Measurements from ENCODE around the gene TFDP2.
"Not testable (repeated sequence)": the region's sequence is repeated elsewhere in the genome, so short reads cannot be mapped to it uniquely, and the experiment has no call there.

The TFDP2 gene

DNA sequence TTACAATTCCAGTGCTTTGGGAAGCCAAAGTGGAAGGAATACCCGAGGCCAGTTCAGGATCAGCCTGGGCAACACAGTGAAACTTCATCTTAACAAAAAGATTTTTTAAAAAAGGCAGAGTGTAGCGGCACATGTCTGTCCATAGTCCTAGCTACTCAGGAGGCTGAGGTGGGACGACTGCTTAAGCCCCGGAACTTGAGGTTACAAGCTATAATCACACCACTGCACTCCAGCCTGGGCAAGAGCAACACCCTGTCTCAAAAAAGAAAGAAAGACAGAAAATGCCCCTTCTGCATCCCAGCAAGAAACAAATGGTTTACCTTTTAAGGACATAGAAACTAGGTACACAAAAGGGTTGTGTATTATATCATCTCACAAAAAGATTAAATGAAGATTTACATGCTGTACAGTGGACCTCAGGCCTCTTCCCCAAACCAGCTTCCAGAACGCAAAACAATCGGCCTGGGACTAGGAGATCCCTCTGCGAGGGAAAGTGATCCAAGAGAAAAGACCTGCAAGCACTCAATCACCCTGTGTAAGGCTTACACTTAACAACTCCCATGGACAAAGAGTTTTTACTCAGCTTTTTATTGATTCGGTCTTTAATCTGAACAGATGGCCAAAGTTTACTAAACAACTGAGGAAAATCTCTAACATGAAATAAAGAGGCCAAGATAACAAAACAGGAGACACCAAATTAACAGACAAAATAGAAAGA lies 21.2 kb downstream of the TFDP2 start:
- no peak for DNase-seq (ENCODE audit: low read depth)

DNA sequence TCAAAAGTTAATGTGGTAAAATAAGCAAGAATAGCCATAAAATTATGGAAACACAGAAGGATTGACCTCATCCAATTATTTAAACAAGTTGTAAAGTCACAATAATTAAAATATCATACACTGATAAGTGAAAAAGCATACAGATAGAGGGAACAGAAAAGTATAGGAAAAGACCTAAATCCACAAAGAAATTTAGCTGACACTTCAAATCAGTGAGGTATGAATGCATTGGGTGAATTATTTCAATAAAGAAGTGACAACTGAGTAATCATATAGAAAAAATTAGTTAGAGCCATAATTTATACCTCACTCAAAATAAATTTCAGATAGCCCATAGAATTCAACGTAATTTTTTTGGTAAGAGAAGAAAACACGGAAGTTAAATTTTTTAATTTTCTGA lies 25.1 kb downstream of the TFDP2 start:
- DNase-seq (ENCODE audit: low read depth), result no peak

DNA sequence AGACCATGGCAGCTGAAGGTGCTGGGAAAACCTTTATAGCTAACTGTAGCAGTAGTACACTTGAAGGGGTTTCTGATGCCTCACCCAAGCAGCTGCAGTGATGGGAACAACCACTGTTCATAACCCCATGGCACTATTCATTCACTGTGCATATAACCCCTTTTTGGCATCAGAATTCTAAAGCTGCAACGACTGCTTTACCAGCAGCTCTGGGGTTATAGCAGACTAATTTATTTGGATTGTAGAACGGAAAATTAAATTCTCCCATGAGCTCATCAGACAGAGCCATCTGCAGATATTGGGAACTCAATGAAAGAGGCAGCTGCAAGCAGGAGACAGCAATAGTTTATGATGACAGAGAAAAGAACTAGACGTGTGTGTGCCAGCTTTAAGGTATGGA lies 28.6 kb downstream of the TFDP2 start:
- no peak for DNase-seq (ENCODE audit: low read depth)

DNA sequence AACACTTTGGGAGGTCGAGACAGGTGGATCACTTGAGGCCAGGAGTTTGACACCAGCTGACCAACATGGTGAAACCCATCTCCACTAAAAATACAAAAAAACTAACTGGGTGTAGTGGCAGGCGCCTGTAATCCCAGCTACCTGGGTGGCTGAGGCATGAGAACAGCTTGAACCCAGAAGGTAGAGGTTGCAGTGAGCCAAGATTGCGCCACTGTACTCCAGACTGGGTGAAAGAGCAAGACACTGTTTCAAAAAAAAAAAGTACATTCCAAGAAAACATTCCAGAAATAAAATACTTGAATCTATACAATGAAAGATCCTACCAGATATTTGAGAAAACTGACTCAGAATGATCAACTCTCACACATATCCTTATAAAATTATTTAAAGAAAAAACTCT lies 30.4 kb downstream of the TFDP2 start:
- DNase-seq (ENCODE audit: low read depth), result no peak

DNA sequence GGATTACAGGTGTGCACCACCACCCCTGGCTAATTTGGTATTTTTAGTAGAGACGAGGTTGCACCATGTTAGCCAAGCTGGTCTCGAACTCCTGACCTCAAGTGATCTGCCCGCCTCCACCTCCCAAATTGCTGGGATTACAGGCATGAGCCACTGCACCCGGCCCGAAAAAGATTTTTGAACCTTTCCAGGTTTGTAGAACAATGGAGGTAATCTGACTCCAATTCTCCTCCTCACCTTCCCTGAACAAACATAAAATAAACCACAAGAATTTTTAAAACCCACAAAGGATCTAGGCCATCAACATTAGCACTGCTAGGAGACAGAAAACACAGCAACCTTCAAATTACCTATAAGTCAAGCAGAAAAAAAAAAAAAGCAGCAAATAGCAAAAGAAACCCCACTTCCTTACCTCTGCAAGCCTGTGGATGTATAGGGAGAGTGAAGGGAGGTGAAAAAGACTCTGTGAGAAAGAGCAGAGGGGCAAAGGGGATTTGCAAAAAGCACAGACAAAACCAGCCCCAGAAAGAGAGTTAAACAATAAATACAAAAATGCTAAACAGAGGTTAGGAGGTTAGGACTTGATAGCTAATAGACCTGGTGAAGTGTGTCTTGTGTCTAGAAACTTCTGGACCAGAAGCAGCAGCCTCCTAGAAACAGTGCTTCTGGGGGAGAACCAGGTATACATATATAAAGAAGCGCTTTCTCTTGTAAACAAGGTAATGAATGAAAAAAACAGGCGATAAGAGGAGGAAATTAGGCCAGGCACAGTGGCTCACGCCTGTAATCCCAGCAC lies 32.1 kb downstream of the TFDP2 start:
- DNase-seq (ENCODE audit: low read depth), result no peak

DNA sequence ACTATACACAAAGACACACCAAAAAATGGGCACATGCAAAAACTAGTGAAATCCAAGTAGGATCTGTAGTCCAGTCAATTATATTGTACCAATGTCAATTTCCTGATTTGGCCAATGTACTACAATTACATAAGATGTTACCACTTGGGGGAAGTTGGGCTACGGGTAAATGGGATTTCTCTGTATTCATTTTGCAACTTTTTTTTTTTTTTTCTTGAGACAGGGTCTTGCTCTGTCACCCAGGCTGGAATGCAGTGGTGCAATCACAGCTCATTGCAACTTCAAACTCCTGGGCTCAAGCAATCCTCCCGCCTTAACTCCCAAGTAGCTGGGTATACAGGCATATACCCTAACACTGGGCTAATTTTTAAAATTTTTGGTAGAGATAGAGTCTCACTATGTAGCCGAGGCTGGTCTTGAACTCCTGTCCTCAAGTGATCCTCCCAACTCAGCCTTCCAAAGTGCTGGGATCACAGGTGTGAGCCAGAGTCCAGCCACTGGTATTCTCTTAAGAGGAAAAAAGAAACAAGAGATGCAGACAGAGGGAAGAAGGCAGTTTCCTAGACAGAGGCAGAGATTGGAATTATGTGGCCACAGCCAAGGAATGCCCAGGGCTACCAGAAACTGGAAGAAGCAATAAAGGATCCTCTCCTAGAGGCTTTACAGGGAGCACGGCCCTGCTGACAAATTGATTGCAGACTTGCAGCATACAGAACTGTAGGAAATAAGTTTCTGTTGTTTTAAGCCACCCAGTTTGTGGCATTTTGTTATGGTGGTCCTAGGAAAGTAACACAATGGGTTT lies 33.3 kb downstream of the TFDP2 start:
- no peak for DNase-seq (ENCODE audit: low read depth)

DNA sequence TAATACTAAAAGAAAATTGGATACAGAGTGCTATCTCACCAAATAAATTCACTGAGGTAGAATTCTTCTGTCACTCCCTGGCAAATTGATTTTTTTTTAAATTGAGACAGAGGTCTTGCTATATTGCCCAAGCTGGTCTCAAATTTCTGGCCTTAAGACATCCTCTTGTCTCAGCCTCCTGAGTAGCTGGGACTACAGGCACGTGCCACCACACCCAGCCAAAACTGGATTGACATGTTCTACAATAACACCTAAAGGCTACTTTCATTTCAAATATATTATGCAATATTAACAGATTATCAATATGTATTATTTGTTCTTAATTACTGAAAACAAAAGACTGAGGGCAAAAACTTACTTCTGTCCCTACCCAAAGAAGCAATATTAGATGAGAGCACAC lies 36.7 kb downstream of the TFDP2 start:
- DNase-seq (ENCODE audit: low read depth), result no peak

DNA sequence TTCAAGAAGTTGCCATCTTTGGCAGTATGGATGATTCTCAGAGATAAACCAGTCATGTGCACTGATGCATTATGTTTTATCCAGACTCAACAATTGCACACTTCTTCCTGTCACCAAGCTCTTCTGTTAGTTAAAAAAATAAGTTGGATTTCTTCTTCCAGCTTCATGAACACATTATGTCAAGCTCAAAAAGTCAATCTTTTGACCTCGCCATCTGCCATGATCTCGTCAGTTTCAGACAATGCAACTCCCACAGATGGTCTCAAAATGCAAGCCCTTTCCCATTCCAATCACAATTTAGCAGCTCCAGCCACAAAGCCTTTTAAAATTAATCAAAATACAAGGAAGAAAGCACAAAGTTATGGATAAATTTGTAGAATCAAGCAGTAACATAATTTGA lies 42.8 kb downstream of the TFDP2 start:
- no peak for DNase-seq (ENCODE audit: low read depth)

DNA sequence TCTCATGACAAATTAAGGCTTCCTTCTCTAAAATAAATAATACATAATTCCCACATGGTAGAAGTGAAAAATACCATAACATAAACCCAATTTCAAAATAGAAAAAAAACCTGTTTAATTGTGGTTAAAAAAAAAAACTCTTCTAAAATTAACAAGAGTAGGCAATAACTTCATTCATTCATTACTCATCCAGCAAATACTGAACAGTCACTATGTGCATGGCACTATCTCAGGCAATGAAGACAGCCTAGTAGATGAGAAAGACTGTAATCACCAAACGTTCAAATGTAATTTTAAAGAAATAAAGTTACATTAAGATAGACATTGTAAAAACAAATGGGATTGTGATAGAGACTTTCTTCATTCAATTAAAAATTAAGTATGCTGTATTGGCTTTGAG lies 43.4 kb downstream of the TFDP2 start:
- no peak for DNase-seq (ENCODE audit: low read depth)

DNA sequence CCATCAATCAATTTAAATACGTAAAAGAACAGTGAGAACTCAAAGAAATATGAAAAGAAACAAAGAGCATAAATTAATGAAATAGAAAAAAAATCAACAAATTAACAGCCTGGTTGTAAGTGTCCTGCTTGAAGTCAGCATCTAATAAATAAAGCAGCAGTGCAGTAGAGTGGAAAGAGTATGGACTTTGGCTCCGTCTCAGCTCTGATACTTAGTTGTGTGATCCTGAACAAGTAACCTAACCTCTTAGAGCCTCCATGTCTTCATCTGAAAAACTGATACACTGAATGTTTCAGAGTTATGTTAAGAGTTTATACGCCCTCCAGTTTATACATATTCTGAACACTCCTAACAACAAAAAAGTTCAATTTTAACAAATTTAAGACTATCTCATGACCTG lies 44.6 kb downstream of the TFDP2 start:
- no peak for DNase-seq (ENCODE audit: low read depth)

DNA sequence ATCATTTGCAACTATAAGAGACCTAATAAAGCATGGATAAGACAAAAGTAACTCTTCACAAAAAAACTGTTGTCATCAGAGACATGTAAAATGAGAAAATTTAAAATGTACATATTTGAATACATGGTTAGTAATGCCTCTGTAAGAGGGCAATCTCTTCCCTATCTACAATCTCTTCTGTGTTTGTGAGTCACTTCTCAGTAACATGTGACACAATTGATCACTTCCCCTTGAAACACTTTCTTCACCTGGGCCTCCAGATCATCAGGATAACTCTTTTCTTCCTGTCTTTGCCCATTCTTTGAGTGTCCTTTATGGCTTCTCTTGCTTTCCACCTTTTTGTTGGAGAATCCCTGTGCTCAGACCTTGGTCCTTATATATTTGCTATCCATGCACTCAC lies 50.4 kb downstream of the TFDP2 start:
- DNase-seq (ENCODE audit: low read depth), result no peak

DNA sequence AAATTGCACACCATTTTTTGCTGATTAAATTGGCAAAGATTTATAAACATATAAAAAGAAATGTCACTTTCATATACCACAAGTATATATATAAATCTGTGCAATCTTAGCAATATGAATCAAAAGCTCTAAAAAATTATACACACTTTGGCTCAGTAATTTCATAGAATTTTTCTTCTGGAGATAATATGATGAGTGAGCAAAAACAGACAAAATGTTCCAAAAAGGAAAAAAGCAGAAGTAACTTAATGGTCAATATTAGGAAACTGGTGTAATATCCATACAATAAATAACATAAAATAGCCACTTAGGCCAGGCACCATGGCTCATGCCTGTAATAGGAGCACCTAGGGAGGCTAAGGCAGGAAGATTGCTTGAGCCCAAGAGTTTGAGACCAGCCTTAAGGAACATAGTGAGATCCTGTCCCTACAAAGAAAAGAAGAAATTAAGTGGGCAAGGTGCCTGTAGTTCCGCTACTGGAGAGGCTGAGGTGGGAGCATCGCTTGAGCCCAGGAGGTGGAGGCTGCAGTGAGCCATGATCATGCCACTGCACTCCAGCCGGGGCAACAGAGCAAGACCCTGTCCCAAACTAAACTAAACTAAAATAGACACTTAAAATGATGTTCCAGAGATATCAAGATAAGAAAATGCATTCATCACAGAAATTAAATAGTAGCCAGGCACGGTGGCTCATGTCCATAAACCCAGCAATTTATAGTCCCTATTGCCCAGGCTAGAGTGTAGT lies 52.1 kb downstream of the TFDP2 start:
- DNase-seq (ENCODE audit: low read depth), result no peak

DNA sequence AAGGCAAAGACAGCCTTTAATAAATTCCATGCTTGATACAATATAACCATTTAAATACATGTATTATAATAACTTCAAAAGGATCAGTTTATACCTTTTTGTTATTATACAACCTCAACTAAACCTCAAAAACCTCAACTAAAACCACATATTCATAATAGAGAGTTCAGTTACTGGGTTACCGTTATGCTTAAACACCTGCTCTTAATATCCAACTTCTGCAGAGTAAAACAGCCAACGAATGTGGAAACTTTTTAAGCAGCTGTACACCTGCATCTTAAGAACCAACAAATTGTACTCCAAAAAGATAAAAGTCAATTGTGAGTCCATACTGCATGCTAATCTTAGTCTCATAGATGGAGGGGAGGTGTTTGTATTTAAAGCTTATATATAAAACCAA lies 53.5 kb downstream of the TFDP2 start:
- no peak for DNase-seq (ENCODE audit: low read depth)

DNA sequence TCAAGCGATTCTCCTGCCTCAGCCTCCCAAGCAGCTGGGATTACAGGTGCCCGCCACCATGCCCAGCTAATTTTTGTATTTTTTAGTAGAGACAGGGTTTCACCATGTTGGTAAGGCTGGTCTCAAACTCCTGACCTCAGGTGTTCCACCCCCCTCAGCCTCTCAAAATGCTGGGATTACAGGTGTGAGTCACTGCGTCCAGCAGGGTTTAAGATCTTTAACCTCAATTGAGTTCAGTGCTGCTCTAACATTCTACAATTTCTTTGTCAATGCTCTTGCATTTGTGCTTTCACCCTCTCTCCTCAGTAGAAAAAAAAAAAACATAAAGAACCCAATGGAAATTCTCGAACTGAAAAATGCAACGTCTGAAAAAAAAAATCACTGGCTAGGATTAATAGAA lies 60.4 kb downstream of the TFDP2 start:
- DNase-seq (ENCODE audit: low read depth), result not testable (repeated sequence)

DNA sequence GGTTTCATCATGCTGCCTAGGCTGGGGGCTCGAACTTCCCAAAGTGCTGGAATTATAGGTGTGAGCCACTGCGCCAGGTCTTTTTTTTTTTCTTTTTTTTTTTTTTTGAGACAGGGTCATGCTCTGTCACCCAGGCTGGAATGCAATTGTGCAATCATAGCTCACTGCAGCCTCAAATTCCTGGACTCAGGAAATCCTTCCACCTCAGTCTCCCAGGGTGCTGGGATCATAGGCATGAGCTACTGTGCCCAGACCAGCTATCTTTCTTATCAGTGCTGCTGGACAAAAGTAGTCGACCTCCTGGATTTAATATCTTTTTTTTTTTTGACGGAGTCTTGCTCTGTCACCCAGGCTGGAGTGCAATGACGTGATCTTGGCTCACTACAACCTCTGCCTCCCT lies 60.8 kb downstream of the TFDP2 start:
- no peak for DNase-seq (ENCODE audit: low read depth)

DNA sequence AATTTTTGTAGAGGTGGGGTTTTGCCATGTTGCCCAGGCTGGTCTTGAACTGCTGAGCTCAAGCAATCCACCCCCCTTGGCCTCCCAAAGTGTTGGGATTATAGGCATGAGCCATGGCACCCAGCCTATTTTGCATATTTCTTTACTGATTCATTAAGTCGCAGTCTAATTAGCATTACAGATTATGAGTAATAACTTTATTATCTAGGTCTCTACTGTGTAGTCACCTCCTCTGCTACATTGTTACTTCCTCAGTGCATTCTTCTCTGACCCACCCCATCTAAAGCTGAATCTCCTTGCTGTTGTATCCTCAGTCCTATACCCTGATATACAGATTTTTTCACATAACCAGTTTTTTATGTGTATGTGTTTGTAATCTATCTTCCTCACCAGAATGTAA lies 61.7 kb downstream of the TFDP2 start:
- DNase-seq (ENCODE audit: low read depth), result no peak

DNA sequence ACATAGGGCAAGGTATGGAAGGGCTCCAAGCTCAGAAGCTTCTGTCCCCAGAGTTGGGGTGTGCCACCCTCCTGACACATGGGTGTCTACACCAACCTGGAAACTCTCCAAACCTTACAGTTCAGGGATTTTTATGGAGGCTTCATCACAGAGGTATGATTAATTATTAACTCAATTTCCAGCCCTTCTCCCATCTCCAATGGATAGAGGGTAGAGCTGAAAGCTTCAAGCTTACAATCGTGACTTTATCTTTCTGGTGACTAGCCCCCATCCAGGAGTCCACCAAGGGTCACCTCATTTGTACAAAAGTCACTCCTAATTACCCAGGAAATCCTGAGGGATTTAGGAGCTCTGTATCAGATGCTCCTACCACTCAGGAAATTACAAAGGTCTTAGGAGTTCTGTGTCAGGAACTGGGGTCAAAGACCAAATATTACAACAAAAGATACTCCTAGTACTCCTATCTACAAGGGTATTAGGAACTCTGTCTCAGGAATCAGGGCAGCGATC lies 62.7 kb downstream of the TFDP2 start:
- DNase-seq (ENCODE audit: low read depth), result no peak

DNA sequence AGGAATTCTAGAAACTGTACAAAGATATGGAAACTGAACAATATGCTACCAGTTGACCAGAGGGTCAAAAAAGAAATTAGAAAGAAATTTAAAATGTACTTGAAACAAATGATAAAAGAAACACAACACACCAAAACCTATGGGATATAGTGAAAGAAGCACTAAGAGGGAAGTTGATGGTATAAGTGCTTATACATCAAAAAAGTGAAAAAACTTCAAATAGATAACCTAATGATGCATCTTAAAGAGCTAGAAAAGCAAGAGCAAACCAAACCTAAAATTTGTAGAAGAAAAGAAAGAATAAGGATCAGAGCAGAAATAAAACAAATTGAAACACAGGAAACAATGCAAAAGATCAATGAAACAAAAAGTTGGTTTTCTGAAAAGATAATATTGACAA lies 68.2 kb downstream of the TFDP2 start:
- DNase-seq (ENCODE audit: low read depth), result no peak

DNA sequence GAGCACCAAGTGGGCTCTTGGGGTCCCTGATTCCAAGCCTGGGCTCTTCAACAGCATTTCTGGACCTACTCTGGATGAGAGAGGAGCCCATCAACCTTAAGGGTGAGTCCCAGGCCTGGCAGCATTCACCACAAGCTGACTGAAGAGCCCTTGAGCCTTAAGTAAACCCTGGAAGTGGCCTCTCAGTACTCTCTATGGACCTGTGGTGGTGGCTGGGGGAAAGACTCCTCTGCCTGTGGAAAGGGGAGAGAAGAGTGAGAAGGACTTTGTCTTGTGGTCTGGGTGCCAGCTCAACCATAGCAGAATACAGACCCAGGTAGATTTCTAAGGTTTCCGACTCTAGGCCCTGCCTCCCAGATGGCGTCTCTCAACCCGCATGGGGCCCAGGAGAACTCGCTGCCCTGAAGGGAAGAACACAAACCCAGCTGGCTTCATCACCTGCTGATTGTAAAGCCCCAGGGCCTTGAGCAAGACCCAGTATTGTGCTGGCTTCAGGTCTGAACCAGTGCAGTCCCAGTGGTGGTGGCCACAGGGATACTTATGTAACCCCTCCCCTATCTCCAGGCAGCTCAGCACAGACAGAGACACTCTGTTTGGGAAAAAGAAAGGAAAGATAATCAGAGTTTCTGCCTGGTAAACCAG lies 71.4 kb downstream of the TFDP2 start:
- DNase-seq (ENCODE audit: low read depth), result no peak

DNA sequence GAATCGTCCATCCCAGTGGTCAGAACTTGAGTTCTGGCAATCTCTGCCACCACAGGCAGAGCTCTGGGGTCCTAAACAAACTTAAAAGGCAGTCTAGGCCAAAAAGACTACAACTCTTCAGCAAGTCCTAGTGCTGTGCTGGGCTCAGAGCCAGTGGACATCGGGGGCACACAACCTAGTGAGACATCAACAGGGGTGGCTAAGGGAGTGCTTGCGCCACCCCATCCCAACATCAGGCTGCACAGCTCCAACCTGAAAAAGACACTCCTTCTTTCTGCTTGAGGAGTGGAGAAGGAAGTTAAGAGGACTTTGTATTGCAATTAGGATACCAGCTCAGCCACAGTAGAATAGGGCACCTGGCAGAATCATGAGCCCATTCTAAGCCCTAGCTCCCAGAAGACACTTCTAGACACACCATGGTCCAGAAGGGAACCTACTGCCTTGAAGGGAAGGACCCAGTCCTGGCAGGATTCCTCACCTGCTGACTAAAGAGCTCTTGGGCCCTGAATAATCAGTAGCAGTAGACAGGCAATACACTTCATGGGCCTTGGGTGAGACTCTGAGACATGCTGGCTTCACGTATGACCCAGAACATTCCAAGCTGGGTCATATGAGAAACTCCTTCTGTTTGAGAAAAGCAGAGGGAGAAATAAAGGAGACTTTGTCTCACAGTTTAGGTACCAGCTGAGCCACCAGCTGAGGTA lies 72.0 kb downstream of the TFDP2 start:
- DNase-seq (ENCODE audit: low read depth), result no peak

DNA sequence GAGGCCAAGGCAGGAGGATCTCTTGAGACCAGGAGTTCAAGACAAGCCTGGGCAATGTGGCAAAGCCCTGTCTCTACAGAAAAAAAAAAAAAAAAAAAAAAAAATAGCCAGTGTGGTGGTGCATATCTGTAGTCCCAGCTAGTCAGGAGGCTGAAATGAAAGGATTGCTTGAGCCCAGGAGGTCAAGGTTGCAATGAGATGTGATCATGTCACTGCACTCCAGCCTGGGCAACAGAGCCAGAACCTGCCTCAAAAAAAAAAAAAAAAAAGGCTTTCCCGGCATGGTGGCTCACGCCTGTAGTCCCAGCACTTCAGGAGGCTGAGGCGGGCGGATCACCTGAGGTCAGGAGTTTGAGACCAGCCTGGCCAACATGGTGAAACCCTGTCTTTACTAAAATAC lies 73.7 kb downstream of the TFDP2 start:
- not testable (repeated sequence) for DNase-seq (ENCODE audit: low read depth)
